Panc1 (cell line): ENCODE data around the gene OPA3.

Experiments
- POLR2AphosphoS5 ChIP-seq: IDR thresholded peaks from 2 replicates; pipeline ENCODE4 v1.6.1; 2012; ENCODE audit warnings: mild to moderate bottlenecking, low read depth, low read length, moderate library complexity
- SIN3A ChIP-seq: IDR thresholded peaks from 2 replicates; pipeline ENCODE4 v1.6.1; 2012; ENCODE audit warnings: low read depth, mild to moderate bottlenecking, low read length, moderate library complexity, borderline replicate concordance; ENCODE audit not compliant: insufficient read depth
- TCF7L2 ChIP-seq: IDR thresholded peaks from 2 replicates; pipeline ENCODE4 v1.6.1; 2011; ENCODE audit warnings: mild to moderate bottlenecking, low read depth, low read length, inconsistent platforms
- TF ChIP-seq, protein P1 (sequence below): fragments of 450-650 bp; IDR thresholded peaks from 2 replicates; pipeline ENCODE4 v1.5.1; 2017; ENCODE audit warnings: mild to moderate bottlenecking

- TF ChIP-seq, protein P1, sequence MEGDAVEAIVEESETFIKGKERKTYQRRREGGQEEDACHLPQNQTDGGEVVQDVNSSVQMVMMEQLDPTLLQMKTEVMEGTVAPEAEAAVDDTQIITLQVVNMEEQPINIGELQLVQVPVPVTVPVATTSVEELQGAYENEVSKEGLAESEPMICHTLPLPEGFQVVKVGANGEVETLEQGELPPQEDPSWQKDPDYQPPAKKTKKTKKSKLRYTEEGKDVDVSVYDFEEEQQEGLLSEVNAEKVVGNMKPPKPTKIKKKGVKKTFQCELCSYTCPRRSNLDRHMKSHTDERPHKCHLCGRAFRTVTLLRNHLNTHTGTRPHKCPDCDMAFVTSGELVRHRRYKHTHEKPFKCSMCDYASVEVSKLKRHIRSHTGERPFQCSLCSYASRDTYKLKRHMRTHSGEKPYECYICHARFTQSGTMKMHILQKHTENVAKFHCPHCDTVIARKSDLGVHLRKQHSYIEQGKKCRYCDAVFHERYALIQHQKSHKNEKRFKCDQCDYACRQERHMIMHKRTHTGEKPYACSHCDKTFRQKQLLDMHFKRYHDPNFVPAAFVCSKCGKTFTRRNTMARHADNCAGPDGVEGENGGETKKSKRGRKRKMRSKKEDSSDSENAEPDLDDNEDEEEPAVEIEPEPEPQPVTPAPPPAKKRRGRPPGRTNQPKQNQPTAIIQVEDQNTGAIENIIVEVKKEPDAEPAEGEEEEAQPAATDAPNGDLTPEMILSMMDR: no peak
- TF ChIP-seq SIN3A: no peak
- TF ChIP-seq POLR2AphosphoS5: no peak
- TF ChIP-seq TCF7L2: no peak
Observed at GRCh38 chr19:45497791-45498190, 86.8 kb downstream of the OPA3 start.
